ENCODE data around the gene MLF1. TPM values are rescaled to one million over a fixed set of nuclear protein-coding genes. Genes with fewer than 3 reads are reported as not detected.

MLF1 gene
- total RNA-seq, 2 experiments from 2014 or later, result 13.7 to 14.7 TPM

GRCh38 chr3:158640646-158641045, 69.7 kb downstream of the MLF1 start:
- ATAC-seq (ENCODE audit: poor library complexity) (no peak), DNase-seq (no peak)
- CTCF ChIA-PET, result no interaction called here
- intact Hi-C loops (cut with DNase I, micrococcal nuclease), result loop anchor here (5.0 to 10.0 kb wide), 3 partner anchors 162 to 1924 kb away; partner anchors contain the start of genes KPNA4 (in 1 of the 2) and MFSD1 (in 1 of the 2)
- Histone ChIP-seq H3K27ac (ENCODE audit: low read depth in 1 of 2, low read length in 2 of 2) (no peak overlapping the region), H3K36me3 (ENCODE audit: insufficient read depth, low read length) (no peaks in the 10 kb centered on the region), H3K9me3 (ENCODE audit: control insufficient read depth in 1 of 2, insufficient read depth in 1 of 2, low read length in 2 of 2) (no peaks in the 10 kb centered on the region), H3K4me3 (ENCODE audit: low read length) (no peak overlapping the region), H3K27me3 (ENCODE audit: control insufficient read depth in 1 of 2, insufficient read depth in 2 of 2, low read length in 2 of 2) (no peaks in the 10 kb centered on the region), H3K4me1 (ENCODE audit: insufficient read depth, low read length) (peaks cover 13% of the 10 kb centered on the region)
- peaks cover 29% of the 10 kb centered on the region for H3K4me1 Mint-ChIP-seq (ENCODE audit: low read depth)
- H3K4me3 Mint-ChIP-seq, result no peak overlapping the region
- no peaks in the 10 kb centered on the region for H3K27me3 Mint-ChIP-seq
- peaks cover 4% of the 10 kb centered on the region for H3K36me3 Mint-ChIP-seq (ENCODE audit: low read depth)
- H3K9me3 Mint-ChIP-seq, result peaks cover 2% of the 10 kb centered on the region
- H3K27ac Mint-ChIP-seq, result no peak overlapping the region
- TF ChIP-seq CTCF (IDR thresholded peaks at IDR 0.05), result no peak
- POLR2A ChIA-PET, result no interaction called here

GRCh38 chr3:158642005-158642404, 71.0 kb downstream of the MLF1 start:
- peaks cover 16% of the 10 kb centered on the region for H3K36me3 Mint-ChIP-seq (ENCODE audit: low read depth)
- Histone ChIP-seq H3K27me3 (ENCODE audit: control insufficient read depth in 1 of 2, insufficient read depth in 2 of 2, low read length in 2 of 2) (no peaks in the 10 kb centered on the region), H3K9me3 (ENCODE audit: control insufficient read depth in 1 of 2, insufficient read depth in 1 of 2, low read length in 2 of 2) (no peaks in the 10 kb centered on the region), H3K36me3 (ENCODE audit: insufficient read depth, low read length) (peaks cover 6% of the 10 kb centered on the region), H3K4me3 (ENCODE audit: low read length) (no peak overlapping the region), H3K27ac (ENCODE audit: low read depth in 1 of 2, low read length in 2 of 2) (no peak overlapping the region), H3K4me1 (ENCODE audit: insufficient read depth, low read length) (peaks cover 16% of the 10 kb centered on the region)
- peak overlapping the region; percentile 50 for H3K4me3 Mint-ChIP-seq
- ATAC-seq (ENCODE audit: poor library complexity) (no peak), DNase-seq (peak in 4 of 14 experiments; percentile 7 to 62 (median 36))
- peaks cover 41% of the 10 kb centered on the region for H3K4me1 Mint-ChIP-seq (ENCODE audit: low read depth)
- no peaks in the 10 kb centered on the region for H3K27me3 Mint-ChIP-seq
- TF ChIP-seq CTCF (IDR thresholded peaks at IDR 0.05), result no peak
- peak overlapping the region; percentile 45 for H3K27ac Mint-ChIP-seq
- ChIA-PET POLR2A (interaction anchor here (1.5 kb wide), 1 partner anchor 160 kb away, joined by 5 read pairs; the partner anchor contains the start of gene MFSD1), CTCF (no interaction called here)
- intact Hi-C loops (cut with DNase I, micrococcal nuclease), result loop anchor here (5.0 to 10.0 kb wide), 3 partner anchors 160 to 1923 kb away; partner anchors contain the start of genes KPNA4 (in 1 of the 2) and MFSD1 (in 1 of the 2)
- H3K9me3 Mint-ChIP-seq, result no peaks in the 10 kb centered on the region

GRCh38 chr3:158642474-158643210, 71.6 kb downstream of the MLF1 start:
- H3K27ac Mint-ChIP-seq, result peak overlapping the region; percentile 45
- Histone ChIP-seq H3K4me3 (ENCODE audit: low read length) (no peak overlapping the region), H3K9me3 (ENCODE audit: control insufficient read depth in 1 of 2, insufficient read depth in 1 of 2, low read length in 2 of 2) (no peaks in the 10 kb centered on the region), H3K4me1 (ENCODE audit: insufficient read depth, low read length) (peaks cover 16% of the 10 kb centered on the region), H3K36me3 (ENCODE audit: insufficient read depth, low read length) (peaks cover 12% of the 10 kb centered on the region), H3K27ac (ENCODE audit: low read depth in 1 of 2, low read length in 2 of 2) (no peak overlapping the region), H3K27me3 (ENCODE audit: control insufficient read depth in 1 of 2, insufficient read depth in 2 of 2, low read length in 2 of 2) (no peaks in the 10 kb centered on the region)
- H3K4me3 Mint-ChIP-seq, result peak overlapping the region; percentile 51
- H3K36me3 Mint-ChIP-seq (ENCODE audit: low read depth), result peaks cover 22% of the 10 kb centered on the region
- ATAC-seq (ENCODE audit: poor library complexity), result no peak
- intact Hi-C loops (cut with DNase I, micrococcal nuclease), result loop anchor here (5.0 to 10.0 kb wide), 3 partner anchors 160 to 1922 kb away; partner anchors contain the start of genes KPNA4 (in 1 of the 2) and MFSD1 (in 1 of the 2)
- no peaks in the 10 kb centered on the region for H3K9me3 Mint-ChIP-seq
- TF ChIP-seq CTCF (IDR thresholded peaks at IDR 0.05), result no peak
- H3K27me3 Mint-ChIP-seq, result no peaks in the 10 kb centered on the region
- peaks cover 47% of the 10 kb centered on the region for H3K4me1 Mint-ChIP-seq (ENCODE audit: low read depth)
- DNase-seq, result no peak
- POLR2A ChIA-PET, result interaction anchor here (0.6 to 1.5 kb wide), 2 partner anchors 11 to 160 kb away, joined by 4 to 5 read pairs; partner anchors contain the start of gene MFSD1
- CTCF ChIA-PET, result no interaction called here
